PC-3 (cell line): ENCODE data around the gene TBX2. TPM values are rescaled to one million over a fixed set of nuclear protein-coding genes. Genes with fewer than 3 reads are reported as not detected.
"Not testable (repeated sequence)": the region's sequence is repeated elsewhere in the genome, so short reads cannot be mapped to it uniquely, and the experiment has no call there.

Experiments used
- ATAC-seq: fragments of 200-7000 bp; cut with Tn5 transposase; 2 replicates; pipeline ENCODE4 v1.9.1; 2020; ENCODE audit warnings: mild to moderate bottlenecking, moderate library complexity
- BruUV-seq: library from RNA; stranded (reverse); fragments of 400-500 nt; replicated peaks from 2 replicates; lab custom pipeline; 2021; lab: Mats Ljungman, UMichigan
- CTCF ChIA-PET: fragments of 300-600 bp; sonication (Branson Sonifier 250); formaldehyde crosslinking; loops from one replicate; lab custom pipeline; 2022; ENCODE audit warnings: antibody characterized with exemption; lab: Charles Lee
- POLR2A ChIA-PET: fragments of 300-600 bp; sonication (Branson Sonifier 250); formaldehyde crosslinking; loops from one replicate; lab custom pipeline; 2022; ENCODE audit warnings: antibody characterized with exemption; ENCODE audit not compliant: unreplicated experiment; lab: Charles Lee
- DNase-seq: peaks from one replicate; pipeline ENCODE4 v3.0.0-alpha.2; 2015
- H2AFZ ChIP-seq: fragments of 300-600 bp; sonication (generic); 2 replicates; pipeline ENCODE4 v1.6.0; 2016; ENCODE audit warnings: antibody characterized with exemption, low read length
- H3F3A ChIP-seq: fragments of 300-600 bp; sonication (generic); one replicate; pipeline ENCODE4 v1.6.0; 2017; ENCODE audit warnings: antibody characterized with exemption, low read length, control low read depth, mild to moderate bottlenecking; ENCODE audit not compliant: unreplicated experiment
- H3K27ac ChIP-seq: fragments of 300-600 bp; sonication (generic); 2 replicates; pipeline ENCODE4 v1.5.1; 2016; ENCODE audit warnings: mild to moderate bottlenecking, low read length
- H3K27me3 ChIP-seq: fragments of 300-600 bp; sonication (generic); 2 replicates; pipeline ENCODE4 v1.6.1; 2016; ENCODE audit warnings: low read length, mixed read lengths
- H3K36me3 ChIP-seq: fragments of 300-600 bp; sonication (generic); 2 replicates; pipeline ENCODE4 v1.6.1; 2016; ENCODE audit warnings: low read depth, mixed run types, low read length, mixed read lengths
- H3K4me1 ChIP-seq: fragments of 300-600 bp; sonication (generic); 2 replicates; pipeline ENCODE4 v1.5.1; 2016; ENCODE audit warnings: low read length; ENCODE audit not compliant: insufficient read depth
- H3K4me2 ChIP-seq: fragments of 300-600 bp; sonication (generic); 2 replicates; pipeline ENCODE4 v1.6.0; 2016; ENCODE audit warnings: low read length
- H3K4me3 ChIP-seq: fragments of 300-600 bp; sonication (generic); 2 replicates; pipeline ENCODE4 v1.5.1; 2016; ENCODE audit warnings: mild to moderate bottlenecking, low read length, mixed read lengths
- H3K79me2 ChIP-seq: fragments of 300-600 bp; sonication (generic); 2 replicates; pipeline ENCODE4 v1.6.1; 2017; ENCODE audit warnings: low read length, mixed read lengths
- H3K9ac ChIP-seq: fragments of 300-600 bp; sonication (generic); 2 replicates; pipeline ENCODE4 v1.6.0; 2016; ENCODE audit warnings: mild to moderate bottlenecking, low read length
- H3K9me2 ChIP-seq: fragments of 300-600 bp; sonication (generic); replicated peaks from 2 replicates; pipeline ENCODE4 v1.6.1; 2016; ENCODE audit warnings: mixed run types, low read length, mixed read lengths
- H3K9me3 ChIP-seq: fragments of 300-600 bp; sonication (generic); 2 replicates; pipeline ENCODE4 v1.6.1; 2016; ENCODE audit warnings: low read length, mixed read lengths
- H4K20me1 ChIP-seq: fragments of 300-600 bp; sonication (generic); 2 replicates; pipeline ENCODE4 v1.6.1; 2016; ENCODE audit warnings: low read length, mixed read lengths
- EZH2 ChIP-seq: fragments of 300-600 bp; sonication (generic); IDR thresholded peaks from one replicate; pipeline ENCODE4 v1.6.1; 2017; ENCODE audit warnings: antibody characterized with exemption, mild to moderate bottlenecking, low read length; ENCODE audit not compliant: unreplicated experiment
- EZH2phosphoT487 ChIP-seq: fragments of 300-600 bp; sonication (generic); IDR thresholded peaks from 2 replicates; pipeline ENCODE4 v1.6.1; 2018; ENCODE audit warnings: mild to moderate bottlenecking, antibody characterized with exemption, low read length, borderline replicate concordance
- intact Hi-C: fragments of 100-400 bp; cut with micrococcal nuclease; formaldehyde crosslinking; loops from 2 replicates; pipeline ENCODE4 v1.9.0; 2023
- total RNA-seq: library from RNA; depleted of rRNA; stranded (reverse); fragments of >200 nt; gene quantifications from 2 replicates; pipeline ENCODE4 v1.2.3, GENCODE V29; 2014
- TF ChIP-seq, protein P1 (sequence below): fragments of 300-600 bp; sonication (generic); conservative IDR thresholded peaks from 2 replicates; pipeline ENCODE4 v1.5.1; 2017; ENCODE audit warnings: antibody characterized with exemption, low read depth, mild to moderate bottlenecking, low read length

TBX2 gene
- total RNA-seq, 1 experiment from 2014 or later = 7.1 TPM

DNA sequence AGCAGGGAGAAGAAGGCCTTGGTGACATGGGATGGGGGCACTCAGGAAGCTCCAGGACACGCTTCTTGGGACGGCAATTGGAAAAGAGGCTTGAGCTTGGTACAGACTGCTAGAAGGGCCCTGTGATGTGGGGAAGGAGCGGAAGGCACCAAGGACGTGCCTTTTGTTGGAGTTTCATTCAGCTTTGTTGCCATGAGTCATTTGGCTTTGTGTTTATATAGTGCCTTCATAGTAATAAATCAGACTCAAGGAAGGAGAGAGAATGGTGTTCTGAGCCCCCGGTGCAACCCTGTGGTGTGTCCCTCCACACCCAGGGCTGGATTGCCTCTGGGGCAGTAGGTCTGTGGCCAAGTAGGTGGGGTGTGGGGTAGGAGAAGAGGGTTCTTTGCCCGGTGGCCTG is 45.2 kb downstream of the TBX2 start:
- no peaks in the 10 kb centered on the region for H3K27me3 ChIP-seq
- BruUV-seq = no TSS peak
- H3K4me2 ChIP-seq = peak overlapping the region; percentile 21; the same call in 1 of the 2 replicates
- H3K9me2 ChIP-seq = no peaks in the 10 kb centered on the region
- TF ChIP-seq EZH2 (no peak), EZH2phosphoT487 (no peak)
- TF ChIP-seq, protein P1, sequence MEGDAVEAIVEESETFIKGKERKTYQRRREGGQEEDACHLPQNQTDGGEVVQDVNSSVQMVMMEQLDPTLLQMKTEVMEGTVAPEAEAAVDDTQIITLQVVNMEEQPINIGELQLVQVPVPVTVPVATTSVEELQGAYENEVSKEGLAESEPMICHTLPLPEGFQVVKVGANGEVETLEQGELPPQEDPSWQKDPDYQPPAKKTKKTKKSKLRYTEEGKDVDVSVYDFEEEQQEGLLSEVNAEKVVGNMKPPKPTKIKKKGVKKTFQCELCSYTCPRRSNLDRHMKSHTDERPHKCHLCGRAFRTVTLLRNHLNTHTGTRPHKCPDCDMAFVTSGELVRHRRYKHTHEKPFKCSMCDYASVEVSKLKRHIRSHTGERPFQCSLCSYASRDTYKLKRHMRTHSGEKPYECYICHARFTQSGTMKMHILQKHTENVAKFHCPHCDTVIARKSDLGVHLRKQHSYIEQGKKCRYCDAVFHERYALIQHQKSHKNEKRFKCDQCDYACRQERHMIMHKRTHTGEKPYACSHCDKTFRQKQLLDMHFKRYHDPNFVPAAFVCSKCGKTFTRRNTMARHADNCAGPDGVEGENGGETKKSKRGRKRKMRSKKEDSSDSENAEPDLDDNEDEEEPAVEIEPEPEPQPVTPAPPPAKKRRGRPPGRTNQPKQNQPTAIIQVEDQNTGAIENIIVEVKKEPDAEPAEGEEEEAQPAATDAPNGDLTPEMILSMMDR = no peak
- DNase-seq = peak; percentile 88
- H4K20me1 ChIP-seq = no peaks in the 10 kb centered on the region
- H3K36me3 ChIP-seq = no peaks in the 10 kb centered on the region
- H3F3A ChIP-seq = no peaks in the 10 kb centered on the region
- H3K27ac ChIP-seq = peak overlapping the region; percentile 33
- no peak overlapping the region for H3K9ac ChIP-seq
- H3K4me1 ChIP-seq = peaks cover 12% of the 10 kb centered on the region
- ChIA-PET POLR2A (interaction anchor here (0.6 to 0.7 kb wide), 3 partner anchors 416 to 1981 kb away, joined by 3 to 4 read pairs (median 4); no protein-coding TSS in a partner anchor), CTCF (interaction anchor here (0.6 to 0.9 kb wide), 2 partner anchors 18 to 25 kb away, joined by 4 to 10 read pairs; no protein-coding TSS in a partner anchor)
- H3K4me3 ChIP-seq = no peak overlapping the region
- H3K9me3 ChIP-seq = no peaks in the 10 kb centered on the region
- H3K79me2 ChIP-seq = no peaks in the 10 kb centered on the region
- intact Hi-C loops = no loop called here
- peak overlapping the region; percentile 48 for H2AFZ ChIP-seq
- ATAC-seq = peak; percentile 96

DNA sequence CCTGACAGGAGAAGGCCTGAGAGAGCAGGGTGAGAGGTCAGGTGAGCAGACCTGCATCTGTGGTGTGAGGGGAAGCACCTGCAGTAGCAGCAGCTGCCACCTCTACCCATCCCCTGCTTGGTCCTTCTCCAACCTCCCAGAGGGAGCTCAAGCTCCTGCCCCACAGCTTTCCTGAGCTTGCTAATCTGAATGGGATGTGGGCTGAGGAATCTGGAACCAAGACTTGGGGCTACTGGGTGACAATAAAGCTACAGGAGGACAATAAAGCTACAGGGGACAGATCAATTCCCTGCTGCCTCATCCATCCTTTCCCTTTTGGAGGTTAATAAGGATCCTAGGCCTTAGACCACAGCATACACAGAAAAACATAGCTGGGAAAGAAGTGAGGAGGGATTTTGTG is 47.7 kb downstream of the TBX2 start:
- POLR2A ChIA-PET = no interaction called here
- Histone ChIP-seq H3K36me3 (no peaks in the 10 kb centered on the region), H3K9me3 (no peaks in the 10 kb centered on the region), H3K4me1 (peaks cover 12% of the 10 kb centered on the region), H3K9ac (no peak overlapping the region), H3K4me2 (no peak overlapping the region), H3K27ac (no peak overlapping the region), H3F3A (no peaks in the 10 kb centered on the region), H3K27me3 (no peaks in the 10 kb centered on the region), H3K9me2 (no peaks in the 10 kb centered on the region), H3K4me3 (no peak overlapping the region), H4K20me1 (no peaks in the 10 kb centered on the region), H3K79me2 (no peaks in the 10 kb centered on the region), H2AFZ (no peak overlapping the region)
- ATAC-seq (no peak), DNase-seq (no peak)
- TF ChIP-seq EZH2 = no peak
- no peak for TF ChIP-seq EZH2phosphoT487
- TF ChIP-seq, protein P1 = no peak
- CTCF ChIA-PET = interaction anchor here (0.6 kb wide), 1 partner anchor 15 kb away, joined by 9 read pairs; no protein-coding TSS in a partner anchor
- BruUV-seq = no TSS peak
- intact Hi-C loops = no loop called here

DNA sequence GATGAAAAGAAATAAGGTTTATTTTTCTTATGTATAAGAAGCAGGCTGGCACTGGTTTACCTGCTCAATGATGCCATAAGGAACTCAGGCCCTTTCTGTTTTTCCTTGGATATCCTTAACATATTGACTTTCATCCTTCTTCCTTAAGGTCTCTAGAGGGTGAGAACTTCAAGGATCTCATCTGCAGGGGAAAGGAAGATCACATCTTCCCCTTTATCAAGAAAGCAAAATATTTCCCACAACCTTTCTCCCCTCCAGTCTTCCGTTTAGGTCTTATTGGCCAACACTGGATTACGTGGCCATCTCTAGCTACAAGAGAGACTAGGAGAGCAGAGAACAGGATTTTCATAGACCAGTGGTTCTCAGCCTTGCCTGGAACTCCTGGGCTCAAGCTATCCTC is 48.4 kb downstream of the TBX2 start:
- intact Hi-C loops = no loop called here
- POLR2A ChIA-PET = no interaction called here
- Histone ChIP-seq H3K9ac (no peak overlapping the region), H3K27ac (no peak overlapping the region), H3K9me2 (no peaks in the 10 kb centered on the region), H3K27me3 (no peaks in the 10 kb centered on the region), H2AFZ (no peak overlapping the region), H3K79me2 (no peaks in the 10 kb centered on the region), H4K20me1 (no peaks in the 10 kb centered on the region), H3K9me3 (no peaks in the 10 kb centered on the region), H3K4me3 (no peak overlapping the region), H3K4me2 (no peak overlapping the region), H3F3A (no peaks in the 10 kb centered on the region), H3K4me1 (peaks cover 12% of the 10 kb centered on the region), H3K36me3 (no peaks in the 10 kb centered on the region)
- DNase-seq (no peak), ATAC-seq (no peak)
- TF ChIP-seq EZH2 (no peak), EZH2phosphoT487 (no peak)
- TF ChIP-seq, protein P1 = no peak
- BruUV-seq = no TSS peak
- CTCF ChIA-PET = interaction anchor here (0.6 kb wide), 1 partner anchor 137 kb away, joined by 6 read pairs; no protein-coding TSS in a partner anchor

DNA sequence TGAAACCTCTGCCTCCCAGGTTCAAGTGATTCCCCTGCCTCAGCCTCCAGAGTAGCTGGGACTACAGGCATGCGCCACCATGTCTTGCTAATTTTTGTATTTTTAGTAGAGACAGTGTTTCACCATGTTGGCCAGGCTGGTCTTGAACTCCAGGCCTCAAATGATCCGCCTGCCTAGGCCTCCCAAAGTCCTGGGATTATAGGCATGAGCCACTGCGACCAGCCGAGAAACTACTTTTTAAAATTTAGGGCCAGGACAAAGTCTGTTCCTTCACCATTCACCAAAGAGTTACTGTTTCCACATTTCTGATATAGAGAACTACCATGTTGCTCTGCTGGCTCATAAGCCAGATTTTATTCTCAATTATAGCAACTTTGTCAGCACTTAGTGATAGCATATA is 49.5 kb downstream of the TBX2 start:
- H3K4me2 ChIP-seq, ATAC-seq, H2AFZ ChIP-seq, H3K9me2 ChIP-seq, H3K4me3 ChIP-seq, H3K9me3 ChIP-seq, intact Hi-C loops, DNase-seq, H3K79me2 ChIP-seq, BruUV-seq, H3K27ac ChIP-seq, H3K36me3 ChIP-seq, H4K20me1 ChIP-seq, CTCF ChIA-PET, POLR2A ChIA-PET, H3K9ac ChIP-seq, H3F3A ChIP-seq, H3K27me3 ChIP-seq: not testable (repeated sequence)
- H3K4me1 ChIP-seq = peaks cover 12% of the 10 kb centered on the region
